Central memory CD8-positive, alpha-beta T cell (primary cell): ENCODE measurements around the gene MRGPRF.
A peak's percentile ranks its signal among the peaks of the same experiment; 100 is the strongest.

Experiments used
- ATAC-seq: fragments of 150-1000 bp; cut with Tn5 transposase; replicated peaks from 2 replicates; pipeline ENCODE4 v1.10.0; 2022; ENCODE audit warnings: mild to moderate bottlenecking, moderate FRiP score, moderate number of reproducible peaks; ENCODE audit not compliant: poor library complexity, severe bottlenecking; ENCODE audit errors: extremely low read depth
- DNase-seq, 2 donors: peaks; one replicate each; pipeline ENCODE4 v3.0.0; 2021; ENCODE audit warnings: low spot score in 2 of 2
- H3K27ac Mint-ChIP-seq: one replicate; pipeline ENCODE4 v1.8.0; 2022; ENCODE audit warnings: low read depth, mild to moderate bottlenecking, moderate library complexity, mixed read lengths
- H3K27me3 Mint-ChIP-seq: one replicate; pipeline ENCODE4 v1.8.0; 2022; ENCODE audit warnings: mixed read lengths
- H3K36me3 Mint-ChIP-seq: one replicate; pipeline ENCODE4 v1.8.0; 2022; ENCODE audit warnings: mild to moderate bottlenecking, moderate library complexity, mixed read lengths; ENCODE audit not compliant: insufficient read depth
- H3K4me1 Mint-ChIP-seq: one replicate; pipeline ENCODE4 v1.8.0; 2022; ENCODE audit warnings: mixed read lengths
- H3K4me3 Mint-ChIP-seq: one replicate; pipeline ENCODE4 v1.8.0; 2022; ENCODE audit warnings: mild to moderate bottlenecking, moderate library complexity, mixed read lengths
- H3K9me3 Mint-ChIP-seq: one replicate; pipeline ENCODE4 v1.8.0; 2022; ENCODE audit warnings: mixed read lengths

MRGPRF gene

GRCh38 chr11:69013009-69013951, at the start of gene MRGPRF:
MRGPRF (minus strand) TSS chr11:69013246; CDS start chr11:69009901, 3,345 bp downstream.
- H3K4me3 Mint-ChIP-seq: no peak within 1 kb of the TSS
- H3K4me1 Mint-ChIP-seq: no peaks in the 10 kb centered on the region
- no peaks in the 10 kb centered on the region for H3K9me3 Mint-ChIP-seq
- no peak within 1 kb of the TSS for H3K27ac Mint-ChIP-seq
- ATAC-seq: no peak
- no peaks in the 10 kb centered on the region for H3K36me3 Mint-ChIP-seq
- DNase-seq: no peak
- H3K27me3 Mint-ChIP-seq: peaks cover 35% of the 10 kb centered on the region

- Mint-ChIP-seq H3K9me3 (no peaks in the 10 kb centered on the region), H3K27me3 (no peaks in the 10 kb centered on the region), H3K36me3 (peaks cover 5% of the 10 kb centered on the region), H3K4me1 (no peaks in the 10 kb centered on the region), H3K4me3 (no peak overlapping the region), H3K27ac (no peak overlapping the region)
- ATAC-seq (no peak), DNase-seq (no peak)
Observed at GRCh38 chr11:69062169-69062855, 49.3 kb upstream of the MRGPRF start.

- Mint-ChIP-seq H3K36me3 (peaks cover 5% of the 10 kb centered on the region), H3K27ac (no peak overlapping the region), H3K4me1 (no peaks in the 10 kb centered on the region), H3K4me3 (no peak overlapping the region), H3K27me3 (no peaks in the 10 kb centered on the region), H3K9me3 (no peaks in the 10 kb centered on the region)
- ATAC-seq (no peak), DNase-seq (no peak)
Observed at GRCh38 chr11:69061713-69062053, 48.6 kb upstream of the MRGPRF start.

GRCh38 chr11:69060806-69061712, 48.0 kb upstream of the MRGPRF start:
- ATAC-seq: no peak
- no peak overlapping the region for H3K27ac Mint-ChIP-seq
- DNase-seq: no peak
- no peaks in the 10 kb centered on the region for H3K9me3 Mint-ChIP-seq
- peaks cover 6% of the 10 kb centered on the region for H3K36me3 Mint-ChIP-seq
- no peaks in the 10 kb centered on the region for H3K27me3 Mint-ChIP-seq
- H3K4me3 Mint-ChIP-seq: no peak overlapping the region
- peaks cover 5% of the 10 kb centered on the region for H3K4me1 Mint-ChIP-seq

- H3K27ac Mint-ChIP-seq: no peak overlapping the region
Observed at GRCh38 chr11:69059985-69060384, 46.9 kb upstream of the MRGPRF start.

GRCh38 chr11:69059429-69059828, 46.4 kb upstream of the MRGPRF start:
- no peak for ATAC-seq
- Mint-ChIP-seq H3K4me1 (peaks cover 13% of the 10 kb centered on the region), H3K27ac (no peak overlapping the region), H3K27me3 (no peaks in the 10 kb centered on the region), H3K9me3 (no peaks in the 10 kb centered on the region), H3K36me3 (peaks cover 6% of the 10 kb centered on the region), H3K4me3 (no peak overlapping the region)
- no peak for DNase-seq

More at GRCh38 chr11:69059985-69060384, 46.9 kb upstream of the MRGPRF start:
- no peaks in the 10 kb centered on the region for H3K27me3 Mint-ChIP-seq
- DNase-seq: no peak
- H3K4me3 Mint-ChIP-seq: no peak overlapping the region
- ATAC-seq: no peak
- peaks cover 6% of the 10 kb centered on the region for H3K36me3 Mint-ChIP-seq
- no peaks in the 10 kb centered on the region for H3K9me3 Mint-ChIP-seq
- H3K4me1 Mint-ChIP-seq: peaks cover 13% of the 10 kb centered on the region

GRCh38 chr11:69058511-69059270, 45.6 kb upstream of the MRGPRF start:
- no peaks in the 10 kb centered on the region for H3K27me3 Mint-ChIP-seq
- peaks cover 6% of the 10 kb centered on the region for H3K36me3 Mint-ChIP-seq
- H3K27ac Mint-ChIP-seq: no peak overlapping the region
- ATAC-seq (no peak), DNase-seq (no peak)
- H3K4me3 Mint-ChIP-seq: no peak overlapping the region
- no peaks in the 10 kb centered on the region for H3K9me3 Mint-ChIP-seq
- peaks cover 13% of the 10 kb centered on the region for H3K4me1 Mint-ChIP-seq

GRCh38 chr11:69057801-69058200, 44.8 kb upstream of the MRGPRF start:
- Mint-ChIP-seq H3K4me3 (no peak overlapping the region), H3K4me1 (peaks cover 13% of the 10 kb centered on the region), H3K9me3 (no peaks in the 10 kb centered on the region), H3K36me3 (peaks cover 6% of the 10 kb centered on the region), H3K27me3 (no peaks in the 10 kb centered on the region), H3K27ac (peak overlapping the region; percentile 44)
- DNase-seq: no peak
- no peak for ATAC-seq

GRCh38 chr11:69057236-69057635, 44.2 kb upstream of the MRGPRF start:
- ATAC-seq: no peak
- H3K9me3 Mint-ChIP-seq: no peaks in the 10 kb centered on the region
- peaks cover 13% of the 10 kb centered on the region for H3K4me1 Mint-ChIP-seq
- H3K27ac Mint-ChIP-seq: peak overlapping the region; percentile 44
- no peaks in the 10 kb centered on the region for H3K27me3 Mint-ChIP-seq
- H3K4me3 Mint-ChIP-seq: no peak overlapping the region
- peaks cover 6% of the 10 kb centered on the region for H3K36me3 Mint-ChIP-seq
- no peak for DNase-seq

GRCh38 chr11:69055598-69056516, 42.8 kb upstream of the MRGPRF start:
- Mint-ChIP-seq H3K4me1 (peaks cover 18% of the 10 kb centered on the region), H3K27ac (peak overlapping the region; percentile 66), H3K4me3 (peak overlapping the region; percentile 56), H3K9me3 (no peaks in the 10 kb centered on the region), H3K27me3 (no peaks in the 10 kb centered on the region), H3K36me3 (peaks cover 5% of the 10 kb centered on the region)
- DNase-seq (peak in 1 of 2 donors; percentile 41), ATAC-seq (peak; percentile 79)

- Mint-ChIP-seq H3K27ac (peak overlapping the region; percentile 66), H3K27me3 (no peaks in the 10 kb centered on the region), H3K9me3 (no peaks in the 10 kb centered on the region), H3K36me3 (peaks cover 4% of the 10 kb centered on the region), H3K4me3 (no peak overlapping the region), H3K4me1 (peaks cover 18% of the 10 kb centered on the region)
- ATAC-seq (no peak), DNase-seq (no peak)
Observed at GRCh38 chr11:69055212-69055586, 42.2 kb upstream of the MRGPRF start.
